Measurements from ENCODE around the gene TDRD10. TPM values are rescaled to one million over a fixed set of nuclear protein-coding genes. Genes with fewer than 3 reads are reported as not detected.

The TDRD10 gene
- total RNA-seq, 4 donors from 2014 or later, result 2.3 to 5.0 (median 4.3) TPM

- 80% methylated on average over 4 of the region's 4 CpGs for WGBS
- intact Hi-C loops (cut with DNase I), result loop anchor here (10.0 kb wide), 1 partner anchor 173 kb away; no protein-coding TSS in a partner anchor
Observed at GRCh38 chr1:154492115-154492514, 9.9 kb upstream of the TDRD10 start.

DNA sequence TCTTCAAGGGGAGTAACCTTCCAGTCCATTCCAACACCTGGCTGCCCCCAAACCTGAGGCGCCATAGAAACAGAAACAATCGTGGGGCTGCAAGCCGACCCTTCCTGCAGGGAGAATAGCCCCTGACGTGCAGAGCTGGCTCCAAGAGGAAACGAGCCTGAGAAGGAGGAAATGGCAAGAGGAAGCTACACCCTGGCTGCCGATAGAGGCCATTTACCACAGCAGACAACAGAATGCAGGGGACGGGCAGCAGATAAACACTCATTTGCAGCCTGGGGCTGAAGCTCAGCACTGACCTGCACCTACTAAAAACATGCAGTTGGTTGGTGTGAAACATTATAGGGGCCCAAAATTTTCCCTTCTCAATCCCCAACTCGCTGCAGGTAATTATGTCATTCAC lies 8.7 kb upstream of the TDRD10 start:
- DNase-seq (ENCODE audit: extremely low spot score), result no peak
- WGBS, result 59% methylated on average over 8 of the region's 8 CpGs
- no peak overlapping the region for H3K4me3 ChIP-seq
- peaks cover 0 to 26% (median 3%) of the 10 kb centered on the region in 4 donors for H3K36me3 ChIP-seq
- intact Hi-C loops (cut with DNase I), result loop anchor here (10.0 kb wide), 1 partner anchor 172 kb away; no protein-coding TSS in a partner anchor
- H3K9me3 ChIP-seq, result no peaks in the 10 kb centered on the region
- peak overlapping the region; percentile 17 to 52 (median 35) for H3K27ac ChIP-seq (replicated peaks in 1 of 4)
- peaks cover 11 to 37% (median 19%) of the 10 kb centered on the region in 4 donors for H3K4me1 ChIP-seq
- TF ChIP-seq POLR2A (IDR thresholded peaks at IDR 0.05; ENCODE audit: low read depth) (no peak), CTCF (IDR thresholded peaks at IDR 0.05) (no peak), EP300 (IDR thresholded peaks at IDR 0.05) (no peak), POLR2AphosphoS5 (IDR thresholded peaks at IDR 0.05) (peak; percentile 54 to 60)
- H3K27me3 ChIP-seq, result peaks cover 0 to 11% (median 0%) of the 10 kb centered on the region in 4 donors

More at GRCh38 chr1:154492115-154492514, 9.9 kb upstream of the TDRD10 start:
- no peak for TF ChIP-seq POLR2A (IDR thresholded peaks at IDR 0.05; ENCODE audit: low read depth)
- no peak for TF ChIP-seq EP300 (IDR thresholded peaks at IDR 0.05)
- TF ChIP-seq POLR2AphosphoS5 (IDR thresholded peaks at IDR 0.05), result no peak
- no peak for TF ChIP-seq CTCF (IDR thresholded peaks at IDR 0.05)
- H3K9me3 ChIP-seq, result no peaks in the 10 kb centered on the region
- peak overlapping the region in 3 of 4 donors; percentile 22 to 52 (median 48) for H3K27ac ChIP-seq (replicated peaks in 1 of 4)
- H3K27me3 ChIP-seq, result peaks cover 0 to 4% (median 0%) of the 10 kb centered on the region in 4 donors
- peaks cover 0 to 26% (median 5%) of the 10 kb centered on the region in 4 donors for H3K36me3 ChIP-seq
- DNase-seq (ENCODE audit: extremely low spot score), result no peak
- no peak overlapping the region for H3K4me3 ChIP-seq
- peaks cover 12 to 42% (median 21%) of the 10 kb centered on the region in 4 donors for H3K4me1 ChIP-seq

DNA sequence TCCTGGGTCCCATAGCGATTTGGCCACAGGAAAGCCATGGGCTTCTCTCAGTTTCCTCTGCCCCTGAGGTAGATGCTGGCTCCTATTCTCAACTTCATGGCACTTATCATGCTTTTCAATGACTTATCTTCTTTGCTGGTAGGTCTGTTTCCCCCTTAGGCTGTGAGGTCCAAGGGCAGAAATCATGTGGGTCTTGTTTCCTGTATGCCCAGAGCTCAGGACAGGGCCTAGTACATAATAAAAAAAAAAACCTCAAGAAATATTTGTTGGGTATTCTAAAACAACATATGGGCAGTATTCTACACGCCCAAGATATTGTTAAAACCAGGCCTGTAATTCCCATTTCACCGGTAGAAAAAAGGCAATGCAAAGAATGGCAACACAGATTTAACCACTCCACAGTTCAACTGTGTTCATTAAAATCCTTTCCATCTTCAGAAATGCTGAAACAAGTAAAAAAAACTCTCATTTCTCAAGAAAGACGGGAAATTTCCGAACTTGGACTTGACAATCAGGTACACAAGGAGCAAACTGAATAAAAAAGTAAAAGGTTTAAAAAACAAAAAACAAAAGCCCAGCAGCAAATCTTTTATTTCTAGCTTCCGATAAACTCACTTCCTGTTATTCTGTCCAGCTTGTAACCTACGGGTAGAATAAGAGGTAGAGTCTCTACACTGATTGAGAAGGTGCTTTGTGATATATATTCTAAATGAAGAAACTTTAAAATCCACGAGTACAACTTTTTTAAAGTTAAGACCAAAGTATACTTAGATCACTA lies 6.3 kb upstream of the TDRD10 start:
- H3K36me3 ChIP-seq, result peaks cover 0 to 22% (median 0%) of the 10 kb centered on the region in 4 donors
- TF ChIP-seq POLR2AphosphoS5 (IDR thresholded peaks at IDR 0.05) (no peak), CTCF (IDR thresholded peaks at IDR 0.05) (no peak), EP300 (IDR thresholded peaks at IDR 0.05) (no peak), POLR2A (IDR thresholded peaks at IDR 0.05; ENCODE audit: low read depth) (no peak)
- no peak overlapping the region for H3K4me3 ChIP-seq
- 73% methylated on average over 8 of the region's 8 CpGs for WGBS
- H3K9me3 ChIP-seq, result no peaks in the 10 kb centered on the region
- intact Hi-C loops (cut with DNase I), result loop anchor here (10.0 kb wide), 1 partner anchor 169 kb away; no protein-coding TSS in a partner anchor
- H3K4me1 ChIP-seq, result peaks cover 11 to 31% (median 15%) of the 10 kb centered on the region in 4 donors
- peak overlapping the region in 3 of 4 donors; percentile 11 to 46 (median 26) for H3K27ac ChIP-seq (replicated peaks in 1 of 4)
- no peak for DNase-seq (ENCODE audit: extremely low spot score)
- H3K27me3 ChIP-seq, result peaks cover 0 to 35% (median 13%) of the 10 kb centered on the region in 4 donors

- Histone ChIP-seq H3K27me3 (peaks cover 0 to 42% (median 20%) of the 10 kb centered on the region in 4 donors), H3K9me3 (no peaks in the 10 kb centered on the region), H3K27ac (replicated peaks in 1 of 4) (peak overlapping the region in 3 of 4 donors; percentile 11 to 46 (median 26)), H3K4me3 (no peak overlapping the region), H3K36me3 (peaks cover 0 to 22% (median 0%) of the 10 kb centered on the region in 4 donors), H3K4me1 (peaks cover 14 to 30% (median 16%) of the 10 kb centered on the region in 4 donors)
- 65% methylated on average over 5 of the region's 5 CpGs for WGBS
- TF ChIP-seq POLR2AphosphoS5 (IDR thresholded peaks at IDR 0.05), result no peak
- no peak for TF ChIP-seq CTCF (IDR thresholded peaks at IDR 0.05)
- no peak for TF ChIP-seq EP300 (IDR thresholded peaks at IDR 0.05)
- no peak for TF ChIP-seq POLR2A (IDR thresholded peaks at IDR 0.05; ENCODE audit: low read depth)
- intact Hi-C loops (cut with DNase I), result loop anchor here (10.0 kb wide), 1 partner anchor 168 kb away; no protein-coding TSS in a partner anchor
- DNase-seq (ENCODE audit: extremely low spot score), result no peak
Observed at GRCh38 chr1:154496383-154496782, 5.6 kb upstream of the TDRD10 start.

Data from esophagus muscularis mucosa (tissue), 4 donors.